ENCODE results near the gene SLC15A4. TPM values are rescaled to one million over a fixed set of nuclear protein-coding genes. Genes with fewer than 3 reads are reported as not detected.

SLC15A4 gene
- total and polyA plus RNA-seq, 7 experiments from 2014 or later, result 1.9 to 44.5 (median 11.0) TPM

GRCh38 chr12:128861226-128862016, 37.7 kb upstream of the SLC15A4 start:
- no peak for DNase-seq
- Mint-ChIP-seq H3K27me3 (peaks cover 2 to 17% (median 7%) of the 10 kb centered on the region in 5 donors), H3K4me1 (peaks cover 0 to 6% (median 0%) of the 10 kb centered on the region in 7 donors), H3K4me3 (no peak overlapping the region), H3K9me3 (peaks cover 0 to under 1% (median 0%) of the 10 kb centered on the region in 11 donors), H3K36me3 (peaks cover 0 to under 1% (median 0%) of the 10 kb centered on the region in 5 donors), H3K27ac (no peak overlapping the region)
- Histone ChIP-seq H3K27ac (ENCODE audit: low read depth, low read length) (no peak overlapping the region), H3K9me3 (ENCODE audit: control insufficient read depth in 2 of 3, low read length in 3 of 3) (no peaks in the 10 kb centered on the region), H3K4me1 (ENCODE audit: control insufficient read depth in 2 of 2, insufficient read depth in 2 of 2, low read length in 2 of 2) (no peaks in the 10 kb centered on the region), H3K36me3 (ENCODE audit: control insufficient read depth in 2 of 3, insufficient read depth in 3 of 3, low read length in 3 of 3) (no peaks in the 10 kb centered on the region), H3K27me3 (ENCODE audit: control insufficient read depth in 2 of 2, insufficient read depth in 2 of 2, low read length in 2 of 2) (no peaks in the 10 kb centered on the region), H3K4me3 (ENCODE audit: low read length) (no peak overlapping the region)
- intact Hi-C loops (cut with micrococcal nuclease), result no loop called here
- CTCF ChIA-PET, result no interaction called here
- POLR2A ChIA-PET, result no interaction called here
- no peak for ATAC-seq

GRCh38 chr12:128859311-128859710, 35.6 kb upstream of the SLC15A4 start:
- peaks cover 0 to 3% (median 0%) of the 10 kb centered on the region in 11 donors for H3K9me3 Mint-ChIP-seq
- ChIA-PET POLR2A (no interaction called here), CTCF (no interaction called here)
- H3K27me3 ChIP-seq (ENCODE audit: control insufficient read depth in 2 of 2, insufficient read depth in 2 of 2, low read length in 2 of 2), result no peaks in the 10 kb centered on the region
- H3K36me3 ChIP-seq (ENCODE audit: control insufficient read depth in 2 of 3, insufficient read depth in 3 of 3, low read length in 3 of 3), result no peaks in the 10 kb centered on the region
- H3K27ac Mint-ChIP-seq, result peak overlapping the region in 1 of 9 donors; percentile 6
- H3K9me3 ChIP-seq (ENCODE audit: control insufficient read depth in 2 of 3, low read length in 3 of 3), result no peaks in the 10 kb centered on the region
- H3K4me1 Mint-ChIP-seq, result peaks cover 0 to 8% (median 0%) of the 10 kb centered on the region in 7 donors
- H3K4me3 Mint-ChIP-seq, result no peak overlapping the region
- intact Hi-C loops (cut with micrococcal nuclease), result no loop called here
- H3K36me3 Mint-ChIP-seq, result peaks cover 0 to 4% (median 0%) of the 10 kb centered on the region in 5 donors
- ATAC-seq, result no peak
- no peak for DNase-seq
- H3K4me3 ChIP-seq (ENCODE audit: low read length), result no peak overlapping the region
- H3K27ac ChIP-seq (ENCODE audit: low read depth, low read length), result no peak overlapping the region
- no peaks in the 10 kb centered on the region for H3K4me1 ChIP-seq (ENCODE audit: control insufficient read depth in 2 of 2, insufficient read depth in 2 of 2, low read length in 2 of 2)
- H3K27me3 Mint-ChIP-seq, result peaks cover 14 to 31% (median 18%) of the 10 kb centered on the region in 5 donors

GRCh38 chr12:128857133-128857763, 33.5 kb upstream of the SLC15A4 start:
- Mint-ChIP-seq H3K9me3 (peaks cover 0 to 3% (median 0%) of the 10 kb centered on the region in 11 donors), H3K27me3 (peaks cover 20 to 37% (median 27%) of the 10 kb centered on the region in 5 donors), H3K4me3 (no peak overlapping the region), H3K27ac (no peak overlapping the region), H3K4me1 (peaks cover 0 to 8% (median 4%) of the 10 kb centered on the region in 7 donors), H3K36me3 (peaks cover 0 to 4% (median 0%) of the 10 kb centered on the region in 5 donors)
- Histone ChIP-seq H3K4me3 (ENCODE audit: low read length) (no peak overlapping the region), H3K36me3 (ENCODE audit: control insufficient read depth in 2 of 3, insufficient read depth in 3 of 3, low read length in 3 of 3) (no peaks in the 10 kb centered on the region), H3K4me1 (ENCODE audit: control insufficient read depth in 2 of 2, insufficient read depth in 2 of 2, low read length in 2 of 2) (no peaks in the 10 kb centered on the region), H3K9me3 (ENCODE audit: control insufficient read depth in 2 of 3, low read length in 3 of 3) (no peaks in the 10 kb centered on the region), H3K27ac (ENCODE audit: low read depth, low read length) (no peak overlapping the region), H3K27me3 (ENCODE audit: control insufficient read depth in 2 of 2, insufficient read depth in 2 of 2, low read length in 2 of 2) (no peaks in the 10 kb centered on the region)
- DNase-seq, result no peak
- intact Hi-C loops (cut with micrococcal nuclease), result no loop called here
- ATAC-seq, result peak; percentile 62
- POLR2A ChIA-PET, result no interaction called here
- CTCF ChIA-PET, result no interaction called here

- H3K27me3 ChIP-seq (ENCODE audit: control insufficient read depth in 2 of 2, insufficient read depth in 2 of 2, low read length in 2 of 2), result no peaks in the 10 kb centered on the region
- H3K27ac Mint-ChIP-seq, result no peak overlapping the region
- H3K4me3 Mint-ChIP-seq, result no peak overlapping the region
- peaks cover 0 to 4% (median 0%) of the 10 kb centered on the region in 5 donors for H3K36me3 Mint-ChIP-seq
- H3K4me3 ChIP-seq (ENCODE audit: low read length), result no peak overlapping the region
- peaks cover 23 to 40% (median 30%) of the 10 kb centered on the region in 5 donors for H3K27me3 Mint-ChIP-seq
- intact Hi-C loops (cut with micrococcal nuclease), result no loop called here
- peaks cover 0 to 3% (median 0%) of the 10 kb centered on the region in 11 donors for H3K9me3 Mint-ChIP-seq
- DNase-seq (no peak), ATAC-seq (no peak)
- no peaks in the 10 kb centered on the region for H3K4me1 ChIP-seq (ENCODE audit: control insufficient read depth in 2 of 2, insufficient read depth in 2 of 2, low read length in 2 of 2)
- no peaks in the 10 kb centered on the region for H3K9me3 ChIP-seq (ENCODE audit: control insufficient read depth in 2 of 3, low read length in 3 of 3)
- no peak overlapping the region for H3K27ac ChIP-seq (ENCODE audit: low read depth, low read length)
- POLR2A ChIA-PET, result no interaction called here
- CTCF ChIA-PET, result no interaction called here
- H3K4me1 Mint-ChIP-seq, result peaks cover 0 to 8% (median 4%) of the 10 kb centered on the region in 7 donors
- no peaks in the 10 kb centered on the region for H3K36me3 ChIP-seq (ENCODE audit: control insufficient read depth in 2 of 3, insufficient read depth in 3 of 3, low read length in 3 of 3)
Measured at GRCh38 chr12:128856791-128857078, 33.0 kb upstream of the SLC15A4 start.

GRCh38 chr12:128856035-128856790, 32.5 kb upstream of the SLC15A4 start:
- ChIA-PET POLR2A (no interaction called here), CTCF (no interaction called here)
- no peaks in the 10 kb centered on the region for H3K9me3 ChIP-seq (ENCODE audit: control insufficient read depth in 2 of 3, low read length in 3 of 3)
- H3K4me1 ChIP-seq (ENCODE audit: control insufficient read depth in 2 of 2, insufficient read depth in 2 of 2, low read length in 2 of 2), result no peaks in the 10 kb centered on the region
- Mint-ChIP-seq H3K36me3 (peaks cover 0 to 4% (median 0%) of the 10 kb centered on the region in 5 donors), H3K27me3 (peaks cover 25 to 42% (median 31%) of the 10 kb centered on the region in 5 donors), H3K9me3 (peaks cover 0 to 3% (median 0%) of the 10 kb centered on the region in 11 donors), H3K4me3 (no peak overlapping the region), H3K4me1 (peaks cover 0 to 8% (median 4%) of the 10 kb centered on the region in 7 donors), H3K27ac (no peak overlapping the region)
- H3K27ac ChIP-seq (ENCODE audit: low read depth, low read length), result no peak overlapping the region
- H3K4me3 ChIP-seq (ENCODE audit: low read length), result no peak overlapping the region
- DNase-seq, result no peak
- no peaks in the 10 kb centered on the region for H3K36me3 ChIP-seq (ENCODE audit: control insufficient read depth in 2 of 3, insufficient read depth in 3 of 3, low read length in 3 of 3)
- intact Hi-C loops (cut with micrococcal nuclease), result no loop called here
- H3K27me3 ChIP-seq (ENCODE audit: control insufficient read depth in 2 of 2, insufficient read depth in 2 of 2, low read length in 2 of 2), result no peaks in the 10 kb centered on the region
- no peak for ATAC-seq

- Histone ChIP-seq H3K36me3 (ENCODE audit: control insufficient read depth in 2 of 3, insufficient read depth in 3 of 3, low read length in 3 of 3) (no peaks in the 10 kb centered on the region), H3K9me3 (ENCODE audit: control insufficient read depth in 2 of 3, low read length in 3 of 3) (no peaks in the 10 kb centered on the region), H3K27me3 (ENCODE audit: control insufficient read depth in 2 of 2, insufficient read depth in 2 of 2, low read length in 2 of 2) (no peaks in the 10 kb centered on the region), H3K4me3 (ENCODE audit: low read length) (no peak overlapping the region), H3K27ac (ENCODE audit: low read depth, low read length) (no peak overlapping the region), H3K4me1 (ENCODE audit: control insufficient read depth in 2 of 2, insufficient read depth in 2 of 2, low read length in 2 of 2) (no peaks in the 10 kb centered on the region)
- Mint-ChIP-seq H3K4me1 (peaks cover 0 to 8% (median 4%) of the 10 kb centered on the region in 7 donors), H3K9me3 (peaks cover 0 to 6% (median 1%) of the 10 kb centered on the region in 11 donors), H3K36me3 (peaks cover 0 to 4% (median 0%) of the 10 kb centered on the region in 5 donors), H3K4me3 (peak overlapping the region in 3 of 10 donors; percentile 41 to 70 (median 59)), H3K27ac (no peak overlapping the region), H3K27me3 (peaks cover 25 to 51% (median 33%) of the 10 kb centered on the region in 5 donors)
- ChIA-PET CTCF (no interaction called here), POLR2A (no interaction called here)
- DNase-seq (no peak), ATAC-seq (peak; percentile 23)
- intact Hi-C loops (cut with micrococcal nuclease), result no loop called here
Measured at GRCh38 chr12:128853600-128854197, 29.9 kb upstream of the SLC15A4 start.

Measured in naive thymus-derived CD4-positive, alpha-beta T cell (primary cell).